Tibial nerve (tissue), 4 donors: ENCODE results near the gene PRRX1.

Experiments used
- CTCF ChIP-seq, 5 experiments: fragments of 200-600 bp in 3 of 5; fragments of 450-650 bp in 2 of 5; sonication (generic) in 3 of 5; IDR thresholded peaks; one replicate each; pipeline ENCODE4 v1.5.1; 2016 to 2019; ENCODE audit warnings: antibody characterized with exemption in 5 of 5, mild to moderate bottlenecking in 3 of 5, moderate library complexity in 2 of 5
- EP300 ChIP-seq, 2 donors: sonication (generic); formaldehyde crosslinking; IDR thresholded peaks; one replicate each; pipeline ENCODE4 v1.6.1; 2017; ENCODE audit warnings: antibody characterized with exemption in 2 of 2, mild to moderate bottlenecking in 1 of 2
- POLR2A ChIP-seq, 2 donors: fragments of 450-650 bp; IDR thresholded peaks; one replicate each; pipeline ENCODE4 v1.6.1; 2017; ENCODE audit warnings: antibody characterized with exemption in 2 of 2, mild to moderate bottlenecking in 2 of 2, moderate library complexity in 2 of 2

DNA sequence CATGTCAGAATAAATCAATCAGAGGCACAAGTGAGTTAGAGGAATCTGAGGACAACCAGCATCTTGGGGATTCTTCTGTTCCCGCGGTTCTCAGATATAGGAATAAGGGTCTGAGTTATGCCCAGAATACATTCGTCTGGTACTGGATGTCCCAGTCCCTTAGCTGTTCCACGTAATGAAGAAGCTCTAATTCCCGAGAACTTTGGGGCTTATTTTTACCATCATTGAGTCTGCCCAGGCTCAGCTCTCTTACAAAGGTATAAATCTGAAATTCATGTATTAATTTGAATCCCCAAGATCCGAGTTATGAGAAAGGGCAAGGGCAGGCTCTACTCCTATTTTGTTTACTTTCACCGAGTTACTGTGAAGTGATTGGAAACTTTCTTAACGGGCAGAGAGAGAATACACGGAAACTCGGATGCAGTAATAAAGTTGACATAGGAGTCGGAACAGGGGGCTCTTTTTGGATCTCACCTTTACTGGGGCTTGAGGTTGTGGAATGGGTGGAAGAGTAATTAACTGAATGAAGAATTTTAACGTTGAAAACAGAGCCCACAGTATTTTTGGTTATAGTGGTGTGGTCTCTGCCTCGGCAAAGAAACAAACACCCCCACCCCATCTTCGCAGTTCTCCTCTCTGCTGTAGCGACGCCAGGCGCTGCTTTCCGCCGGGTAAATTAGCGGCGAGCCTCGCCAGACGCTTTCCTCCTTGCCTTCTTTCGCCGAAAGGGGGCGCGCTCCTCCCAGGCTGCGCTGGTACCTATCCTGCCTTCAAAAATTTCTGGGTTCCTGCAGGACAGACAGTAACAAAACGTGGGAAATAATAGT is 7.1 kb downstream of the PRRX1 start:
- no peak for TF ChIP-seq POLR2A (IDR thresholded peaks at IDR 0.05)
- TF ChIP-seq CTCF (IDR thresholded peaks at IDR 0.05): peak; percentile 34 to 72 (median 63)
- TF ChIP-seq EP300 (IDR thresholded peaks at IDR 0.05): peak in 1 of 2 donors; percentile 54
